GM20000 (cell line): ENCODE results near the gene AIM2.
A peak's percentile ranks its signal among the peaks of the same experiment; 100 is the strongest.

Experiments
- DNase-seq: peaks from one replicate; pipeline ENCODE4 v3.0.0; 2012; ENCODE audit warnings: low spot score
- TF ChIP-seq, protein P1 (sequence below): IDR thresholded peaks from 2 replicates; pipeline ENCODE4 v1.5.1; 2012; ENCODE audit warnings: mild to moderate bottlenecking, control low read depth; ENCODE audit errors: extremely low read depth, missing control alignments

Gene AIM2

DNA sequence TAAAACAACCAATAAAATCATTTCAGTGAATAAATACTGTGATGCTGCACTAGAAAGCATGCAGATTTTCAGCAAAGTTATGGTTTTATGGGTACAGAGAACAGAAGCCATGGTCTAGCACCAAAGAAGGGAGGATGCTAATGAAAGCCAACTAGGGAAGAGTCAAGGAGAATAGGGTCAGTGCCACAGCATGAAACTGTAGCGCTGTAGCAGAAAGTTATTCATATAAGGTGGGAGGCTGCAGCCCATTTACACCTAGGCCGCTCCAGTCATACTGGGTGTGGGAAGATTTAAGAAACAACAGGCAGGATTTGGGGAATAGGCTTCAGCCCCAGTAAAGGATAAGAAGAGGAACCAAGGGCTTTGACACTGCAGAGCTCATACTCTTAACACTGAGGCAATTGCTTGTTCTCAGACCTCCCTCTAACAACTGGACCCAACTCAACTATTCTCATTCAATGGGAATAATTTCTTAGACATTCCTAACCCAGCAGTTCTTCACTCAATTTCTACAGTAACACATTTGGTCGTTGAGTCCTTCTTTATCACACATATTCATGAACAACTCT lies 62.5 kb downstream of the AIM2 start:
- TF ChIP-seq, protein P1, sequence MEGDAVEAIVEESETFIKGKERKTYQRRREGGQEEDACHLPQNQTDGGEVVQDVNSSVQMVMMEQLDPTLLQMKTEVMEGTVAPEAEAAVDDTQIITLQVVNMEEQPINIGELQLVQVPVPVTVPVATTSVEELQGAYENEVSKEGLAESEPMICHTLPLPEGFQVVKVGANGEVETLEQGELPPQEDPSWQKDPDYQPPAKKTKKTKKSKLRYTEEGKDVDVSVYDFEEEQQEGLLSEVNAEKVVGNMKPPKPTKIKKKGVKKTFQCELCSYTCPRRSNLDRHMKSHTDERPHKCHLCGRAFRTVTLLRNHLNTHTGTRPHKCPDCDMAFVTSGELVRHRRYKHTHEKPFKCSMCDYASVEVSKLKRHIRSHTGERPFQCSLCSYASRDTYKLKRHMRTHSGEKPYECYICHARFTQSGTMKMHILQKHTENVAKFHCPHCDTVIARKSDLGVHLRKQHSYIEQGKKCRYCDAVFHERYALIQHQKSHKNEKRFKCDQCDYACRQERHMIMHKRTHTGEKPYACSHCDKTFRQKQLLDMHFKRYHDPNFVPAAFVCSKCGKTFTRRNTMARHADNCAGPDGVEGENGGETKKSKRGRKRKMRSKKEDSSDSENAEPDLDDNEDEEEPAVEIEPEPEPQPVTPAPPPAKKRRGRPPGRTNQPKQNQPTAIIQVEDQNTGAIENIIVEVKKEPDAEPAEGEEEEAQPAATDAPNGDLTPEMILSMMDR = no peak
- DNase-seq = no peak

DNA sequence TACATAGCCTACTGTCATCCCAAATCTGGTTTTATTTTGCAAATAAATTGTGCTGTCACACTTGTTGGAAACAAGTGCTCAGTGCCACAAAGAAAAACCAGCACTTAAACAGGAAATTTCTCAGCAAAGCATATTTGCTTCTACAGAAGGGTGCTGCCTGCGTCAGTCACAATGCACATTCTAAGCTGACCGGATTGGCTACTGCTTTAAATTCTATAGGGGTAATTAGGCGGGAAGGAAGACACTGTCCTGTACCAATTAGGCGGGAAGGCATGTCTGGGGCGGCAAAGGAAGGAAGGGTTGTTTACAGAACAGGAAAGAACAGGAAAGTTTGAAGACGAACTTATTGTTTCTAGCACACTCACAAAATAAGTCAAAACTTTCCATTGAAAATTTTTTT lies 64.1 kb downstream of the AIM2 start:
- TF ChIP-seq, protein P1 = no peak
- peak; percentile 28 for DNase-seq
